Stimulated activated CD4-positive, alpha-beta T cell treated with anti-CD3 and anti-CD28 coated beads, Interleukin-15, amount 100 ng/mL, for 1 hour (primary cell): ENCODE results near the gene SEMA7A.

Experiments used
- DNase-seq, 2 donors: peaks; one replicate each; pipeline ENCODE4 v3.0.0-alpha.2; 2020; ENCODE audit warnings: low read depth in 1 of 2, low spot score in 1 of 2

Gene SEMA7A

DNA sequence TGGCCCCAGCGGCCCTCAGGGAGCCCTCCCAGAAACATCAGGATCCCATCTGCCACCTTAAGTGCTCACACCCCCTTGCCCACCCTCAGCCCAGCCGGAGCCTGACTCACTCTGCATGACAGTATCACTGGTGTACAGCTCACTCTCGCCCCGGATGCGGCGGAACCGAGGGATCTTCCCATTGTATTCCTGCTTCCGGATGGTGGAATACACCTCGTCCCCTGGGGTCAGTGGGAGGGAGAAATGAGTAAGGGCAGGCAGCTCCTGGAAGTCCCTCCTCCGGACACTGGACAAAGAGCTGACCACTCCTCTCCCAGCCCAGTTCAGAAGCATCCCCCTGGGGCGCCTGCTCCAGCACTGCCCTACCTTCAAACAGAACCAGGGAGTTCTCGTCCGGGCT, 16.5 kb downstream of the SEMA7A start:
- DNase-seq = no peak

DNA sequence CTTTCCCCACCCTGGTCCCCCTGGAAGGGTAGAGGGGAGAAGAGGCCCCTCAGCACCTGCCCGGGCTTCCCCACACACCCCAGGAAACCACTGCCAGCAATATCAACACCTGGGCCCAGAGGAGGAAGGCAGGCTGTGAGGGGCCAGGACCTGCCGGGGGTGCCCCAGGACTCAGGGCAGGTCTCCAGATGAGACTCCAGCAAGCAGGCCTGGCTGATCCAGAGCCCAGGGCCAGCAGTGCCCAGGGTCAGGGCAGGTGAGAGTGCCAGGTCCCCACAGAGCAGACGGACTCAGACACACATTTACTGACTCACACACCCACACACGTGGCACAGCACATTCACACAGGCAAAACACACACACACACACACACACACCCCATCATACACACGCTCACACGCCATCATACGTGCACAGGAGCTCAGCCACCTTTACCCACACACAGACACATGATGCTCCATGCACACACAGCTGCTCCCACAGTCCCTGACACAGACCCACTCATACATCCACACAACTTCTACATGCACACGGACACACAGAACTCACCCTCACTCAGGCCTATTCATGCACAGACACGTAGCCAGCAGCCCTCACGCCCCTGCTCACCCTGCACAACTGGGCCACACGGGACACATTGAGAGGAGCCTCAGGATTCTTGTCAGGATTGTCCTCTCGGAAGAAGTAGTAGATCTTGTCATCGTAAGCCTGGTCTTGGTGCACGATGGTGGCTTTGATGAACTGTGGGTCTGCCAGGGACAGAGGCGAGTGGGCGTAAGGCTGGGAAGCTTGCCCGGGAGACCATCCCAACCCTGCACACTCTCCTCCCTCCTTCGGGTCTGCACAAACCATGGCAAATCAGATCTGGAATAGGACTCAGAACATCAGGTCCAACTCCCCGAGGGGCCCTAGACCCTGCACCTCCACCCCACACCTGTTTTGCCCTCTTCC, 17.5 kb downstream of the SEMA7A start:
- no peak for DNase-seq

DNA sequence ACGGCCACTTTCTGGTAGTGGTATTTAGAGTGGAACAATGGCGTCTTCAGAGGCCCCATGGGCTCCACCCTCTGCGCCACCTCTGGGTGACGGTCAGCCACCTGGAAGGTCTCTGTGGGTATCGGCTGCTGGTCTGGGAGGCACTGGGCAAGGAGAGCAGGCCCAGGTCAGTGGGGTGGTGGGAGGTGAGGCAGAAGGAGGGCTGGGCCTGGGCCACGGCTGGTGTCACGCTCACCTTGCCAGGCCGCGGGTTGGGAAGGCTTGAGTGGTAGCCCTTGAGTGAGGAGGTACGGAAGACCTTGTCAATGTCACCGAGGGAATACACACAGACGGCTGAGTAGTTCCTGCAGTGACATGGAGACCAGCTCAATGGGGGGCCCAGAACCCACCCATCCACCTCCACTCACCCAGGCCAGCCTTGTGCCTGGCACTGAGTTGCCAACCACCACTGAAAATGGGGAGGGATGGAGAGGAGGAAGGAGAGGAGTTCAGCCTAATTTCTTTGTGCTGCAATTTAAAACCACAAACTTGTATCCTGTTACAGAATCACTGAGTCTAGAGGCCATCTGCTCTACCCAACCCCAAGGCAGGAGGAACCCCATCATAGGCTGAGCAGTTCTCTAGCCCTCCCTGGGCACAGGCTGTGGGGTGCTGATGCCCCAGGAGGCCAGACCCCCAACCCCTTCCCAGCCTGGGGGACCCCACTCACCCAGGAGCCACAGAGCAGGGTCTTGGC, 19.0 kb downstream of the SEMA7A start:
- DNase-seq = no peak

DNA sequence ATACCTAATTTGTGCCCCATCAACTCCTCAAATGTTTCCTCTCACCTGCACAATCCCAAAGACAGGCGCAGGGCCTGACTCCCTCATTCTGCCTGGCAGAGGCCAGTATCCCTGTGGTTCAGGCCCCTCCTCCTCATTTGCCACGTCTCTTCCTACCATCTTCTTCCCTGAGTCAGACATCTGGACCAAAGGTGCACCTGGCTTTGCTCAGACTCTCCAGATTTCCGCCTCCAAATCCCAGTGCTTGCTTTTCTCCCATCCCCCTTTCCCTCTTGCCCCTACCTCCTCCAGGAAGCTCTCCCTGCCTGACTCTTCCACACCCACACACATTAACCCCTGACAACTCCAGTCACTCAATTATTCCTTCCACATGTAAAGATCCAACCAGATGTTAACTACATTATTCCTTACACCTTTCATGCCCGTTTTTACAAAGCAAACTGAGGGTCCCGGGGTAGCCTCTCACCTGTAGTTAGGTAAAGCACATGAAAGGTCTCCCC, 19.6 kb downstream of the SEMA7A start:
- DNase-seq = no peak

DNA sequence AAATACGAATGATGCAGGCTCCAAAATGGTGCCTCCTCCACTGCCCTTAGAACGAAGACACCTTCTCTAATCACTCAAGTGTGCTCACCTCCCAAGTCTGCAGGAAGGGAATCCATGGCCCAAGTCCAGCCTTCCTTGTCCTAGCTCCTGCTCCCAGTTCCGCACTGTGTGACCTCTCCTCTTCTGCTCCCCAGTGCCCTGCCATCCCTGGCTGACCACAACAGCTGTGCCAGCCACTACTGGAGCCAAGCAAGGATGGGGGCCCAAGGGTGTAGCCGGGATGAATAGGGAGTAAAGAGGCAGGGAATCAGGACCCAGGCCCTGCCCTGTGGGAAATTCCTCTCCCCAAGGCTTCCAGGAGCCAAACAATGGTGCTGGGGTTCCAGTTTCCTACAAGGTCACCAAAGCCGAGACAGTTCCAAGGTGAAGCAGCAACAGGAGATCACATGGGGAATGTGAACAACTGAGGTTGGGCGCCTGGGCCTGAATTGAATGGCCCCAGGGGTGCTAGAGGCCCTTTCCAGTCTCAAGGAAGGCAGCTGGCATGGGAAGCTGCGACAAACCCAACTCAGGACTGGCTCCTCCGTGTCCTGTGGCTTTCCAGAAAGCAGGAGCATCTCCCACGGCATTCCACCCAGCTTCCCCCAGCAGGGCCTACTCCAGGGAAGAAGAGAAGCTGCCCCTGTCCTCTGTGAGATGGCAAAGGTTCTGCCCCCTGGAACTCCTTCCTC, 20.2 kb downstream of the SEMA7A start:
- DNase-seq = no peak

DNA sequence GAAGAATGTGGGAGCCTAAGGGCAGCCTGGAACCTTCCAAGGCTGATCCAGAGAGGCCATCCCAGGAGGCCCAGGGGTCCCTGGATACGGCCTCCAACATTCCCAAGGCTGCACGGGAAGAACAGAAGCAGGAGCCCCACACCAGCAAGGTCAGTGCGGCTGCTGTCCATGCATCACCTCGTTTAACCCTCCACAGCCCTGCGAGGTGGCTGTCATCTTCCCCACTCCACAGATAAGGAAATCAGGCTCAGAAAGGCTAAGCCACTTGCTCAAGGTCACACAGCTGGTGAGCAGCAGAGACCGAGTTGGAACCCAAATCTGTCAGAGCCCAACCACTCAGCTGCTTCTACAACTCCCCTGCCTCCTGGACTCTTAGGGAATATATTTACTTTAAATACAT, 21.6 kb downstream of the SEMA7A start:
- DNase-seq = no peak

DNA sequence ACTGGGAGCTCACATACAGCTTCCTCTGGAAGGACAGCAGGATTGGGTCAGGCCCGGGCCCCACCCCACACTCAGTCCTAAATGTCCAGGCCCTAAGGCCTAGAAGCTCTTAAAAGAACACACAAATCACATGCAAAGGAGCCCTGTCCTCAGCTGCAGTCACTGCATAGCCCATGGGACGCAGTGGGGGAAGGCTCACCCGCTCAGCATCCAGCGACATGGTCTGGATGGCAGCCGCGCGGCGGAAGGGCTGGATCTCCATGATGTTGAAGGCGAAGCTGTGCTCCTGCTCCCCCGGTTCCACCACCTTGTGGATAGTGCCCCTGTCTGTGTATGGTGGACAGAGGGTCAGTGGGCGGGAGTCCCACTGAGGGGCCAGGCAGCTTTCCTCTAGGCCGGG, 22.1 kb downstream of the SEMA7A start:
- DNase-seq = no peak

DNA sequence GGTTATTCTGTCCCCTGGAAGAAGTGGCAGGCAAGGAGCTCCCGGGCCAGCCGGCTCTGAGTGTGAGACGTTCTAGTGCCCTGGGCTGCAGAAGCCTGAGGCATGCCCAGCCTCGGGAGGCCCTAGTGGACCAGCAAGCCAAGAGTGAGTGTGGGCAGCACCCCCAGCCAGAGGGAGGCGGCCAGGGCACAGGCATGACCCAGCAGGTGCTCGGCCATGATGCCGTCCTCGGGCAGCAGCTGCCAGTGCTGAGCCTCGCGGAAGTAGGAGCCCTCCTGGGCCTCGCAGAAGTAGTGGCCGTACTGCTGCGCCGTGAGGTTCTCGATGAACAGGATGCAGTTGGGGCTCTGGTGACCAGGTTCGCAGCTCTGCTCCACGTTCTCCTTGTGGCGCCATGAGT, 23.3 kb downstream of the SEMA7A start:
- no peak for DNase-seq

DNA sequence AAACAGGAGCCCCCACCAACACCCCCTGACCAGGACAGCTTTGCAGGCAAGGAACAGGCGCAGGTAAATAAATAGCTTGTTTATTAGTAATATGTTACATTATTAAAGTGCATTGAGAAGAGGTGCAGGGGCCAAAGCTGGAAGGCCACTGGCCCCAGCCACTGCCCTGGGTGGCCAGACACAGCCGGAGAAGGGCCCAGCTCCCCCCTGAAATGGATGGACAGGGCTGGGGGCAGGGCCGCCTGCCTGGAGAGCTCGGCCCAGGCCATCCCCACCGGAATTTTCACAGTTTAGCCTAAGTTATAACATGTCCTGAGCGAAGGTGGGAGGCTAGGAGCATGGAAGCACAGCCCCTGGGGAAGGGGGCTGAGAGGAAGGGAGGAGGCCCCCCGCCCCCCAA, 24.5 kb downstream of the SEMA7A start:
- no peak for DNase-seq

DNA sequence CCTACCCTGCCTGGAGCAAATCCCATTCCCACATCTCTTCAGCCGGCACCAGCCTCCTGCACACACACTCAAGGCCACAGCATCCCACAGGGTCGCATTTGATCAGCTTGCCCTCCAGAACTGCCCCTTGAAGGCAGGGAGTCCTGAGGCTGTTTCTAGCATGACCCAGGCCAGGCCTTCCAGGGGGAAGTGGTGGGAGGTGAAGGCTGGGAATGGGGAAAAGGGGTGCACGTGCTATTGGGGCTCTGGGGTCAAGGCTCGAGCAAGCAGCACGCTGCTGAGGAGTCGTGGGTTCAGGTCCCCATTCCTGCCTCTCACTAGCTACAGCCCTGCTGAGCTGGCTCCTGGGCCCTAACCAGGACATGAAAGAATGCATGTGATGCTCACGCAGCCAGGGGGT, 24.9 kb downstream of the SEMA7A start:
- DNase-seq = no peak

DNA sequence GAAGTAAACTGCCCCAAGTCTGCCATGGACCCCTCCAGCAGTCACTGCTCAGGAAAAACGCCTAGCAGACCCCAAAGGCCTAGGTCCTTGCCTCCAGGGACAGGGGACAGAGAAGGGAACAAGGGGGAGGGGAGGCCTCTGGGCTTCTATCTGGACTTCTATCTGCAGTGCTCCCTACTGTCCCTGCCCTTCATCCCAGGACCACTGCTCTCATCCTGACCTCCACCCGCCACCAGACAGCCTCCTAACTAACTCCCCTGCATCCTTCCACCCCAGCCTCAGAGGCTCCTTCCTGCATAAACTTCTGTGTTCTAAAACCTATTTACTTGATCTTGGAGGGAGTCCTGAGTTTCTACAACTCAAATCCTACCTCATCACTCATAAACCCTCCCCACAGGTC, 25.4 kb downstream of the SEMA7A start:
- no peak for DNase-seq

DNA sequence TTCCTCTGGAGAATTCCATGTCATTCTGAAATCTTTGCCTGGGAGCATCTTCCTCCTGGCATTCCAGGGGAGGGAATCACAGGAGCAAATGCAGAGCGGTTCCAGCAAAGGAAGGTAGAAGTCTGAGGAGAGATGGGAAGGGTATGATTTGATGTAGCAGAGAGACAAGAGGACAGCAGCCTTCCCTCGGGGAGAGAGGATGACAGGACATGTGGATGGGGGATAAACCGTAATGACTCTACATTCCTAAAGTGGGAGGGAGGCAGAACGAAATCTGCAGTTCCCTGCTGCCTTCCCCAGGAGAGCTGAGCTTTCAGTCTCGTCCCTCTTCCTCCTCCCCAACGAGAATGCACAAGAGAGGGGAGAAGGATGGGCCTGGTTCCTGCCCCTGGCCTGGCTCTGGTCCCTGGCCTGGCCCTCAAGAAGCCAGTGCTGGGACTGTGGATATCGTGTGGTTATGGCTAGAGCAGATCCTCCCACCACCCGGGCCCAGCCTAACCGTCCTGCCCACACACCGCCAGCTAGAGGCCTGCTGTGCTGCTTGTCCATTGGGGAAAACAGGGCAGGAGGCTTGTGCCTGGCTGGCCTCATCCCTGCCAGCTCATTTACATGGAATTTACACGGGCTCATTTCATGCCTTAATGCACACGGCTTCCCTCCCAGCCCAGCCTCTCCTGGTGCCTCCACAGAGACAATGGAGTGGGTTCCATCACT, 26.6 kb downstream of the SEMA7A start:
- DNase-seq = no peak

DNA sequence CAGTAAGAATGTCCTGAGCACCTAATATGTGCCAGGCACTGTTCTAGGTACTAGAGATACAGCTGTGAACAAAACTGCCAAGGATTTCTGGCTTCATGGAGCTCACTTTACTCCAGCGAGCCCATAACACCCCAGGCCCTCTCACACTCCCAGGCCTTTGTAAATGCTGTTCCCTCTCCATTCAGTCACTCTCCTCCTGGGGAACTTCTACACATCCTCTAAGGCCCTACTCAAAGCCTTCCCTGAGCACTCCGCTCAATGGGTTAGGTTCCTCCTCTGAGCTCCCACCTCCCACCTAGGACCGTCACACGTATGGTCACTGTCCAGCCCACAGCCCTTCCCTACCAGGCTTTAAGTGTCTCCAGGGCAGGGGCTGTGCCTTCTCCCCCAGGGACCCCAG, 27.2 kb downstream of the SEMA7A start:
- no peak for DNase-seq

DNA sequence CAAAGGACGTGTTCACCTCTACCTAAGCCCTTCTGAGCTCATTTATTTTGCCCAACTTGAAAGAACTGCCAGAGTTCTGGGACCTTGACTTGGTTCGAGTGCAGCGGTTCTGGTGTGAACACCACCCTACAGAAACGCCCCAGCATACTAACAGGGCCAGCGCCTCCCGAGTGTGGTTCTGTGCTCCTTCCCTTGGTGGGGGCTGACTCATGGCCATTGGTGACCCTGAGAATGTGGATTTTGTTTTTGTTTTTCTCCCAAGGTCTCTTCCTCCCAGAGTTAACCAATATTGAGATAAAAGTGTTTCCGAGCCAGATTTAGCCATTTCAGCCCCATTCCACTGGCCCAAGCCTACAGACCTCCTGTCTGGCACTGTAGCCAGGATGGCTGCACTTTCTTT, 27.9 kb downstream of the SEMA7A start:
- no peak for DNase-seq

DNA sequence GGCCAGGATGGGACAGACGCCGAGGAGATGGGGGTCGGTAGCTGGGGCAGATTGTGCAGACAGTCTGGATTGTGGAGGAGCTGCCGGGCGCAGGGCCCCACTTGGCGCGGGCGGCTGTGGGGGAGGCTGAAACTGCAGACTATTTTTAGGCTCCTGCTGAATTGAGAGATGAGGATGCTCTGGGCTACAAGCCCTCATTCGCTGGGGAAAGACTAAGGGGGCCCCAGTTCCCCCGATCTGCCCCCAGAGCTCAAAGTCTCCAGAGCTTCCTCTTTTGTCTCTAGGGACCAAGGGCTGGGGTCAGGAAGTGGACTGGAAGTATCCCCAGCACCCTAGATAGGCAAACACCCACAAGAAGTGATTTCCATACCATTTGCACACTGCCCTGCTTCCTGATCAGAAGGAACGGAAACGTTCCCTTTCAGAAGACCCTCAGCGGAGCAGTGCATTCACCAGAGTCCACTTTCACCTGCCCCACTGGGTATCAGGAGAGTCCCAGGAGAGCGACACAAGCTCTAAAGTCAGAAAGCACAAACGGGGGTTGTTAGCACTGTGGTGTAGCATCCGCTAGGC, 29.7 kb downstream of the SEMA7A start:
- DNase-seq = no peak

DNA sequence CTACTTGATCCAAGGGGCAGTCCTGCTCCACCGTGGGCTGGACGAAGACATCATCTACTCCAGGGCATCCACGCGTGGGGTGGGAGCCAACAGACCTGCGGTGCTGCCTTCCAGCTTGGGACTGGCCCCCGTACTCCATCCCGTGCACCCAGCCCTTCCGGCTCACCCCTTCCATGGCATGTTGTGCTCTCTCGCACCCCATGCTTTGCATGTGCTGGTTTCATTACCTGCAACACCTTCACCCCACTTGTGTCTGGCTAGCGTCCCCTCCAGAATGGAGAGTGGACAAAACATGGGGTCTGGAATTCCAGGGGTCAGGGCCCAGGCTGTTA, 30.2 kb downstream of the SEMA7A start:
- DNase-seq = no peak

DNA sequence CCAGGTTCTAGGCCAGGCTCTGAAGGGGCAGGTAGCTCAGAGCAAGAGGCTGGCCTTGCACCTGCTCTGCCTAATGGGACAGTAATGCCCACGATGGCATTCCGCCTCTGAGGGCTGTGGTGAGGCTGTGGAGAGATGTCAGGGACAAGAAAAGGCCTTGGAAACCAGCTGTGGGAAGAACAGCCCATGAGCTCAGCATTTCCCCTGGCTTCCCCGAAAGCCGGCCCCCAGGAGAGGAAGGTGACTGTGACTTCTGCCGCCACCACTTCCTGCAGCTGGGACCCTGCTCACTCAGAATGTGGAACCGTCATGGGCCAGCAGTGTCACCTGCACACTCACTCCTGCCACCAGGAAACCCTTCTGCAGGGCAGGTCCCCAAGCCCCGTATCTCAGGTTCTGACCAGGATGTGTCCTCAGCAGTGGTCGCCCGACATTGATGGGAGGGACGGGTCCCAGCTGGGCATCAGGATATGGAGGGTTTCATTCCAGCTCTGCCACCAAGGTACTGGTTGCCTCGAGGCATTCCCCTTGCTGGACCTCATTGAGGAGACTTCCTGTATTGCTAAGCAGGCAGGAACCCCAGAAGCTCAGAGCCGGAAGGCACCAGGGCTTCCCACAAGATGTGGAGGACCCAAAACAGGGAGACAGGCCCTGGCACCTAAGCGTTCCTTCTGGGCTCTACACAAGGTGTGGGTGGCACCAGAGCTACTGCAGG, 30.7 kb downstream of the SEMA7A start:
- peak; percentile 17 to 53 for DNase-seq

DNA sequence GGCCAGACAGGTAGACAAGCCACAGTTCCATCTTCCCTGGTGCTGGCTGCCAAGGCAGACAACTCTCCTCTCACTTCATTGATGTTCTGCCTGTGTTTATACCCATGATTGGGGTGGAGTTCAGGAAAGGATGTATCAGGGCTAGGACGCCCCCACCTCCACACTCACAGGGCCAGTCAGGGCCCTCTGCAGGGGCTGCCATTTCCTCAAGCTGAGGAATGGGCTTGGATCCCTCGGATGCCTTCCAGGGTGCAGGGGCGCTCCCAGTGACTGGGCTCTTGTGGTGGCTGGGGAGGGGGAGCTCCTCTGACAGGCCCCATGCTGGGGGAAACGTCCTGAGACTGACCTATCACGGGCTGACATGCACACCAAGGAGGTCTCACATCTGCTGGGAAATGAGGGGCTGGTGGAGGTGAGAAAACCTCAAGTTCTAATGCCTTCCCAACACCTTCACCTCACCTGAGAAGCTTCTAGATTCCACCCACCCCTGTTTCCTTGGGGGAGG, 31.4 kb downstream of the SEMA7A start:
- DNase-seq = no peak

DNA sequence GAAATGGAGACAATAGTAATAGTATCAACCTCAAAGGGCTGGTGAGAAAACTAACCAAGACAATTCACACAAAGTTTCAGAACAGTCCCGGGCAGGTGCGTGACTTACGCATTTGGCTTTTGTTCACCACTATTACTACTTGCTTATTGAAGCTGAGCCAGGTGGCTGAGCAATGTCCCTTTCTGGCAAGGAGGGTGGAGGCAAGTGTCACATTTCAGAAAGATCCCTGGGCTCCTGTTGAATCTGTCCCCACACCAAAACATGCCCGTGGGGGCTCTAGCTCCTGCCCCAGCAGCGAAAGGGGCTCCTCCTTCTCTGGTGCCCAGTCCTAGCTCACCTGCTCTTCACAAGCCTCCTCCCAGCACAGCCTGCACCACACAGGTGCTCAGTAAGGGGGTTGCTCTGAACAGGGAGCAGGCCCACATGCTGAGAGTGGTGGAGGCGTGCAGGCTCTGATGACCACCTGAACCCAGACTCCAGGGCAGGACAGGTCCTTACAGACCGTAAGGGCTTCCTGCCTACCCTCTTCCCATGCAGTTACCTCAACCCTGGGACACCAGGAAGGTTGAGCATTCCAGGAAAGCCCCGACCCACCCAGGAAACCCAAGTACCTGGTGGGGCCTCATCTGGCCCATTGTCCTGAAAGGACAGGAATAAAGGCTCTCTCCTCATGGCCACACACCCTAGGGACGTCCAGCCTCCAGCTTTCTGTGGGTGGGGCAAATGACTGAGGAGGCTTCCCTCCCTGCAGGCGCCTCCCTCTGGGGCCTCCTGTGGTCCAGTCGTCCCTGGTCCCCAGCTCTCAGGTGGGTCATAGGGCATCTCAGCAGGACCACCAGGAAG, 32.6 kb downstream of the SEMA7A start:
- DNase-seq = no peak
